CMK (cell line): ENCODE measurements around the gene TSTD2.

Source experiments
- DNase-seq: peaks from one replicate; pipeline ENCODE4 v3.0.0-alpha.2; 2010; ENCODE audit warnings: low read depth

TSTD2 gene

GRCh38 chr9:97562542-97562941 is 70.6 kb downstream of the TSTD2 start:
- no peak for DNase-seq

GRCh38 chr9:97561501-97561900 is 71.7 kb downstream of the TSTD2 start:
- DNase-seq = no peak

- DNase-seq = no peak
These were observed 72.3 kb downstream of the TSTD2 start for GRCh38 chr9:97560851-97561250.

GRCh38 chr9:97560154-97560553 is 73.0 kb downstream of the TSTD2 start:
- DNase-seq = no peak

- no peak for DNase-seq
These were observed 74.1 kb downstream of the TSTD2 start for GRCh38 chr9:97559111-97559514.

GRCh38 chr9:97558701-97559101 is 74.5 kb downstream of the TSTD2 start:
- no peak for DNase-seq

- no peak for DNase-seq
These were observed 75.5 kb downstream of the TSTD2 start for GRCh38 chr9:97557606-97558095.

GRCh38 chr9:97556721-97557605 is 76.2 kb downstream of the TSTD2 start:
- DNase-seq = no peak

- DNase-seq = no peak
These were observed 77.0 kb downstream of the TSTD2 start for GRCh38 chr9:97556036-97556720.

GRCh38 chr9:97555164-97555563 is 78.0 kb downstream of the TSTD2 start:
- no peak for DNase-seq

GRCh38 chr9:97554566-97555075 is 78.5 kb downstream of the TSTD2 start:
- DNase-seq = no peak

- DNase-seq = no peak
These were observed 79.3 kb downstream of the TSTD2 start for GRCh38 chr9:97553841-97554240.

GRCh38 chr9:97553141-97553540 is 80.0 kb downstream of the TSTD2 start:
- no peak for DNase-seq

- no peak for DNase-seq
These were observed 81.9 kb downstream of the TSTD2 start for GRCh38 chr9:97551308-97551707.

- DNase-seq = no peak
These were observed 82.8 kb downstream of the TSTD2 start for GRCh38 chr9:97550386-97550785.
